Uterus (tissue), 2 donors: ENCODE data around the gene MYL6B.

Experiments
- CTCF ChIP-seq, 4 experiments: fragments of 200-600 bp in 2 of 4; fragments of 450-650 bp in 2 of 4; sonication (generic) in 2 of 4; IDR thresholded peaks; one replicate each; pipeline ENCODE4 v1.5.1; 2016 to 2019; ENCODE audit warnings: antibody characterized with exemption in 4 of 4, mild to moderate bottlenecking in 2 of 4, moderate library complexity in 1 of 4
- POLR2A ChIP-seq, 2 donors: fragments of 450-650 bp; IDR thresholded peaks; one replicate each; pipeline ENCODE4 v1.6.1; 2016; ENCODE audit warnings: antibody characterized with exemption in 2 of 2, mild to moderate bottlenecking in 1 of 2, moderate library complexity in 1 of 2

- TF ChIP-seq CTCF (IDR thresholded peaks at IDR 0.05) (no peak), POLR2A (IDR thresholded peaks at IDR 0.05) (no peak)
Measured at GRCh38 chr12:56118688-56119357, 33.6 kb upstream of the MYL6B start.
